Right lobe of liver (tissue), 4 donors: Measurements from ENCODE around the gene SYNGAP1.

Source experiments
- CTCF ChIP-seq, 4 donors: fragments of 200-600 bp in 3 of 4; fragments of 450-650 bp in 1 of 4; IDR thresholded peaks; one replicate each; pipeline versions ENCODE4 v1.5.1 to v1.8.0; 2016 to 2022; ENCODE audit warnings: antibody characterized with exemption in 4 of 4, mild to moderate bottlenecking in 2 of 4
- POLR2A ChIP-seq: fragments of 450-650 bp; IDR thresholded peaks from one replicate; pipeline ENCODE4 v1.6.1; 2017; ENCODE audit warnings: antibody characterized with exemption, mild to moderate bottlenecking
- donor health status: DM: no; HTN: no; CAD: no.
- donor health status: DM: no; HTN: no; CAD: no.
- donor health status: DM: no; HTN: yes; CAD: no.

GRCh38 chr6:33450434-33450833 lies 30.6 kb downstream of the SYNGAP1 start:
- TF ChIP-seq CTCF (IDR thresholded peaks at IDR 0.05) = no peak
- TF ChIP-seq POLR2A = no peak
